PFSK-1 (cell line): ENCODE data around the gene ZNF79.

Experiments used
- FOXP2 ChIP-seq: optimal IDR thresholded peaks from 2 replicates; pipeline ENCODE3; 2011; ENCODE audit warnings: borderline replicate concordance, control low read depth, inconsistent platforms; ENCODE audit not compliant: insufficient read depth; ENCODE audit errors: extremely low read length, extremely low read depth
- POLR2AphosphoS5 ChIP-seq: IDR thresholded peaks from 2 replicates; pipeline ENCODE4 v1.6.1; 2012; ENCODE audit warnings: low read depth, mild to moderate bottlenecking, control low read depth, low read length, moderate library complexity
- SIN3A ChIP-seq: IDR thresholded peaks from 2 replicates; pipeline ENCODE4 v1.6.1; 2012; ENCODE audit warnings: mild to moderate bottlenecking, low read length, moderate library complexity, borderline replicate concordance; ENCODE audit not compliant: insufficient read depth
- TAF1 ChIP-seq: IDR thresholded peaks from 2 replicates; pipeline ENCODE4 v1.6.1; 2012; ENCODE audit warnings: low read length, control low read depth, borderline replicate concordance; ENCODE audit not compliant: insufficient read depth
- TF ChIP-seq, protein P1 (sequence below), 2 experiments: IDR thresholded peaks; 2 replicates each; pipeline versions ENCODE4 v1.6.1 to v1.8.0; 2011 to 2012; ENCODE audit warnings: low read depth in 2 of 2, low read length in 2 of 2, control low read depth in 1 of 2, inconsistent platforms in 1 of 2, mild to moderate bottlenecking in 1 of 2, moderate library complexity in 1 of 2; ENCODE audit not compliant: insufficient read depth in 1 of 2

The ZNF79 gene

GRCh38 chr9:127450243-127450760, 26.1 kb downstream of the ZNF79 start:
- TF ChIP-seq POLR2AphosphoS5: no peak
- TF ChIP-seq SIN3A: no peak
- TF ChIP-seq, protein P1, sequence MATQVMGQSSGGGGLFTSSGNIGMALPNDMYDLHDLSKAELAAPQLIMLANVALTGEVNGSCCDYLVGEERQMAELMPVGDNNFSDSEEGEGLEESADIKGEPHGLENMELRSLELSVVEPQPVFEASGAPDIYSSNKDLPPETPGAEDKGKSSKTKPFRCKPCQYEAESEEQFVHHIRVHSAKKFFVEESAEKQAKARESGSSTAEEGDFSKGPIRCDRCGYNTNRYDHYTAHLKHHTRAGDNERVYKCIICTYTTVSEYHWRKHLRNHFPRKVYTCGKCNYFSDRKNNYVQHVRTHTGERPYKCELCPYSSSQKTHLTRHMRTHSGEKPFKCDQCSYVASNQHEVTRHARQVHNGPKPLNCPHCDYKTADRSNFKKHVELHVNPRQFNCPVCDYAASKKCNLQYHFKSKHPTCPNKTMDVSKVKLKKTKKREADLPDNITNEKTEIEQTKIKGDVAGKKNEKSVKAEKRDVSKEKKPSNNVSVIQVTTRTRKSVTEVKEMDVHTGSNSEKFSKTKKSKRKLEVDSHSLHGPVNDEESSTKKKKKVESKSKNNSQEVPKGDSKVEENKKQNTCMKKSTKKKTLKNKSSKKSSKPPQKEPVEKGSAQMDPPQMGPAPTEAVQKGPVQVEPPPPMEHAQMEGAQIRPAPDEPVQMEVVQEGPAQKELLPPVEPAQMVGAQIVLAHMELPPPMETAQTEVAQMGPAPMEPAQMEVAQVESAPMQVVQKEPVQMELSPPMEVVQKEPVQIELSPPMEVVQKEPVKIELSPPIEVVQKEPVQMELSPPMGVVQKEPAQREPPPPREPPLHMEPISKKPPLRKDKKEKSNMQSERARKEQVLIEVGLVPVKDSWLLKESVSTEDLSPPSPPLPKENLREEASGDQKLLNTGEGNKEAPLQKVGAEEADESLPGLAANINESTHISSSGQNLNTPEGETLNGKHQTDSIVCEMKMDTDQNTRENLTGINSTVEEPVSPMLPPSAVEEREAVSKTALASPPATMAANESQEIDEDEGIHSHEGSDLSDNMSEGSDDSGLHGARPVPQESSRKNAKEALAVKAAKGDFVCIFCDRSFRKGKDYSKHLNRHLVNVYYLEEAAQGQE (IDR thresholded peaks at IDR 0.05; ENCODE audit: insufficient read depth in 1 of 2, low read depth in 2 of 2, low read length in 2 of 2): no peak
- TF ChIP-seq TAF1: no peak

DNA sequence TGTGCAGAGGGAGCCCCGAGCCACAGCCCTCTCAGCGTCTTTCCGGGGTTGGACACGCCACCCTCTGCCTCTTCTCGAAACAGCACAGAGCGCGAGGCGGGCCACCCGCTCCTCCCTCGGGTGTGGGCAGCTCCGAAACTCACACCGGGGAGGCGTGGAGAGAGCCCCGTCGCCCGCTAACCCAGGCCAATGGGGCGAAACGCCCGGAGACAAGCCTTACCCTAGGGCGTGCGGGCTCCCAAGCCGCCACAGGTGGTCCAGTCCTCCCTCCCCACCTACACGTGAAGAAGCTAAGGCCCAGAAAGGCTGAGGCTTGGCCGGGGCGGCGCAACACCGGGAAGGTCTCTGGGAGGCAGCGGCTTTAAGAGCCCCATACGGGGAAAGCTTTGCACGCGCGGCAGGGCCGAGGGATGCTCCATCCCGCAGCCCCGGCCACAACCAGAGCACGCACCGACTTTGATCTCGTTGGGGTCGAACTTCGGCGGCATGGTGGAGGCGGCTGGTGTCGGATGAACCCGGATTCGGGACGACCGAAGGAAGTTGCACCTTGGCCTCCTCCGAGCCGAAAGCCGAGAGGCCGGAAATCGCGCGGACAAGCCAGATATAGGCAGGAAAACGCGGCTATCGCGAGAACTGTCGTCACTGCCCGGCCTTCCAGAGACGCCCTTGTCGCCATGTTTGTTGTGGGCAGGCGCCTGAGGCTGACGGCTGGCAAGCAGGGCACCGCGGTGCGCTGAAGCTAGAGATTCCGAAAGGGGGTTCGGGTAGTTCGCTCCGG, 26.8 kb downstream of the ZNF79 start, which contains the start of the genes LRSAM1 and RPL12:
TSS of gene LRSAM1 (plus strand) at position 681 of the 778 bp plus-strand sequence. CDS start 3,018 bp downstream, outside the sequence.
TSS of gene RPL12 (minus strand) at position 577 of the 778 bp plus-strand sequence. CDS start at position 488, 89 bp downstream.
- TF ChIP-seq, protein P1 (IDR thresholded peaks at IDR 0.05; ENCODE audit: insufficient read depth in 1 of 2, low read depth in 2 of 2, low read length in 2 of 2): peak; percentile 60 to 66; a peak in 2 of 4 replicates
- TF ChIP-seq SIN3A (peak; percentile 96), FOXP2 (no peak), TAF1 (peak; percentile 99), POLR2AphosphoS5 (peak; percentile 100)

- TF ChIP-seq TAF1 (no peak), POLR2AphosphoS5 (no peak), SIN3A (no peak), FOXP2 (no peak)
- TF ChIP-seq, protein P1 (IDR thresholded peaks at IDR 0.05; ENCODE audit: insufficient read depth in 1 of 2, low read depth in 2 of 2, low read length in 2 of 2): no peak
These were observed 27.4 kb downstream of the ZNF79 start for GRCh38 chr9:127451608-127451857.

- TF ChIP-seq, protein P1 (IDR thresholded peaks at IDR 0.05; ENCODE audit: insufficient read depth in 1 of 2, low read depth in 2 of 2, low read length in 2 of 2): no peak
- TF ChIP-seq POLR2AphosphoS5: no peak
- no peak for TF ChIP-seq FOXP2
- TF ChIP-seq TAF1: no peak
- no peak for TF ChIP-seq SIN3A
These were observed 27.9 kb downstream of the ZNF79 start for GRCh38 chr9:127451858-127452656.
